ENCODE measurements around the gene RPL27A.

The RPL27A gene

DNA sequence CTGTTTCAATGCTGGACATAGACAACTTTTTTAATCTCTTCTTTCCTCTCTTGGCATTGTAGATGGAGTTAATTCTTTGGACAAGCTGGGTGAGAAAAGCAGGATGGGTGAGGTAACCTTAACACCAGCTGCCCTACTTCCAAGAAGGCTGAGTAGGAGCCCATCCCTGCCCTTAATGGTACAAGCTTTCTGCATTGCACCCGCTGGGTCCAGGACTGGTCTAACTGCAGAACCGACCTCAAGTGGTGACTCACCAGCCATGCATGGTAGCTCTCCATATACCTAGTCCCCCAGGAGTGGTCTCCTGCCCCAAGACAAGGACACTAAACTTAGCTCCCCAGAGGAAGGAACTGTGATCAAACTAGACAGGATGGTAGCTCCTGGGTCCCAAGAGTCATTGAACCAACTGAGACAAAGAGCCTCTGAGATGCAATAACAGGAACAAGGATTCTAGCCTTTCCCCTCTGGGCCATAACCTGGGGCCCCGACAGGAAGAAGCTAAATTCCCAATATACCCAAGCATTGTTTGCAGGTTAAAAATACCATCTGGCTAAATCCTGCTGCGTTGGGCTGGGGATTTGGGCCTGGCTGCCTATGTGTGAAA lies 32.1 kb downstream of the RPL27A start:
- no peak overlapping the region for H3K4me3 ChIP-seq (ENCODE audit: low read depth, low read length)
- TF ChIP-seq, protein P1, sequence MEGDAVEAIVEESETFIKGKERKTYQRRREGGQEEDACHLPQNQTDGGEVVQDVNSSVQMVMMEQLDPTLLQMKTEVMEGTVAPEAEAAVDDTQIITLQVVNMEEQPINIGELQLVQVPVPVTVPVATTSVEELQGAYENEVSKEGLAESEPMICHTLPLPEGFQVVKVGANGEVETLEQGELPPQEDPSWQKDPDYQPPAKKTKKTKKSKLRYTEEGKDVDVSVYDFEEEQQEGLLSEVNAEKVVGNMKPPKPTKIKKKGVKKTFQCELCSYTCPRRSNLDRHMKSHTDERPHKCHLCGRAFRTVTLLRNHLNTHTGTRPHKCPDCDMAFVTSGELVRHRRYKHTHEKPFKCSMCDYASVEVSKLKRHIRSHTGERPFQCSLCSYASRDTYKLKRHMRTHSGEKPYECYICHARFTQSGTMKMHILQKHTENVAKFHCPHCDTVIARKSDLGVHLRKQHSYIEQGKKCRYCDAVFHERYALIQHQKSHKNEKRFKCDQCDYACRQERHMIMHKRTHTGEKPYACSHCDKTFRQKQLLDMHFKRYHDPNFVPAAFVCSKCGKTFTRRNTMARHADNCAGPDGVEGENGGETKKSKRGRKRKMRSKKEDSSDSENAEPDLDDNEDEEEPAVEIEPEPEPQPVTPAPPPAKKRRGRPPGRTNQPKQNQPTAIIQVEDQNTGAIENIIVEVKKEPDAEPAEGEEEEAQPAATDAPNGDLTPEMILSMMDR (IDR thresholded peaks at IDR 0.05; ENCODE audit: borderline replicate concordance, insufficient read depth, low read depth, low read length): no peak

DNA sequence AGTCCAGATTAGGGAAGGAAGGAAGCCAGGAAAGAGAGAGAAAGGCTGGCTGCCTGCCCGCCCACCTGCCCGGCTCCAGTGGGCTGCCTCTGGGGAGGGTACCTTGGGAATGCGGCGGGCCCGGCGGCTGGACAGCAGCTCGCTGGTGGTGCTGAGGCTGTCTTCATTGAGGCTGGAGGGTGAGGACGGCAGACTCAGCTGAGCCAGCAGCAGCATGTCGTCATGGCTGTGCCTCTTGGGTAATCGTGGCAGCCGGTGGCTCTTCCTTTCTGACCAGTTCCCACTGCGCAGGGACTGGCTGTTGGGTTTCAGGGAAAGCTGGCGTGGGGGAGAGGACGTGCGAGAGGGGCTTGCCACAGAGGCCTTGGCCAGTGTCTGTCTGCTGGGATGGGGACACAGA lies 32.9 kb downstream of the RPL27A start:
- H3K4me3 ChIP-seq (ENCODE audit: low read depth, low read length): no peak overlapping the region
- TF ChIP-seq, protein P1 (IDR thresholded peaks at IDR 0.05; ENCODE audit: borderline replicate concordance, insufficient read depth, low read depth, low read length): no peak

DNA sequence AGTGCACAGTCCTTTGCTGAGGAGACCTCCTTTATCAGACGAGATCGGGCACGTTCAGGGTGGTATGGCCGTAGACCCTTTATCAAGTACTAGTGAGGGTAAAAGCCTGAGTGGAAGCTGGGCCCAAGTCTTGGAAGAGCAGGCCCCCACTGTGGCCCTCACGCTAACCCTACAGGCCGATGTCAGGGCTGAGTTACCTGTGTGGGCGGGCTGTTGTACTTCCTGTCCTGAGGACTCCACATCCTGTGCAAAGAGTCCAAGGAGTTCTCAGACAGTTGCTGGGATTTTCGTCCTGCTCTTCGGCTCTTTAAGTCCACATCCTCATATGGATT lies 34.9 kb downstream of the RPL27A start:
- no peak overlapping the region for H3K4me3 ChIP-seq (ENCODE audit: low read depth, low read length)
- TF ChIP-seq, protein P1 (IDR thresholded peaks at IDR 0.05; ENCODE audit: borderline replicate concordance, insufficient read depth, low read depth, low read length): no peak

DNA sequence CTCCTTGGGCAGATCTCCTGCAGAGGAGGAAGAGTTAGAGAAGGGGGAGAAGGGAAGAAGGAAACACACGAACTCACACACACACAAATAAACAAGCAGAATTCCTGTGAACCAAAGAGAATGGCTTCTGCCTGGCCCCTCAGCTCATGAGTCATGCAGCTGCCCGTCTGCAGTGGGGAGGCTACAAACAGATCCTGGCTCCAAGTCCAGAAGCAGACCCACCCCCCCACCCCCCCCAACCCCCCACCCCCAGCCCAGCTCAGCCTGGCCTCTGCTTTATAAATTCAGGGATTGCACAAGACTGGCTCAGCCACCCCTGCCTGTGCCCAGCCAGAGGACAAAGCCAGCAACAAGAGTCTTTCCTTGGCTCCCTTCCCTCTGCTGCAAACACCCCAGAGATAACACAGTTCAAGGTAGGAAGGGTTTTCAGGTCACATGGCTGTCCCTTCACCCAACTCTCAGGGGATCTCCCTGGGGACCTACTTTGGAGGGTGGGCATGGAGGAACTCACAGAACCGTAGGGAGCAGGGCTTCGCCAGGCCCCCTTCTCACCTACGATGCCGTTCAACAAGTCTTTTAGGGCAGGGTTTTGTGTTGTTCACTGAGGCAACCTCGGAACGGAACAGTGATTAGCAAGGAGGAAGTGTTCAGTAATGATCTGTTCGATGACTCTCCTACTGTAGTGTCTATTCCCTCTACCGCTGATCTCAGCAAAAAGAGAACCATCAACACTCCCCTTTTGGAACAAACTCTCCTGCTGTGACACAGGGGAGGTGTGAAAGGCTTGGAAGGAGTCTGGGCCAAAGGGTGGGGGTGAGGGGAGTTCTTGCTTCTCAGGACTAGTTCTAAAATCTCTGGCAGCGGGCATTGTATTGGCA lies 35.5 kb downstream of the RPL27A start:
- no peak overlapping the region for H3K4me3 ChIP-seq (ENCODE audit: low read depth, low read length)

DNA sequence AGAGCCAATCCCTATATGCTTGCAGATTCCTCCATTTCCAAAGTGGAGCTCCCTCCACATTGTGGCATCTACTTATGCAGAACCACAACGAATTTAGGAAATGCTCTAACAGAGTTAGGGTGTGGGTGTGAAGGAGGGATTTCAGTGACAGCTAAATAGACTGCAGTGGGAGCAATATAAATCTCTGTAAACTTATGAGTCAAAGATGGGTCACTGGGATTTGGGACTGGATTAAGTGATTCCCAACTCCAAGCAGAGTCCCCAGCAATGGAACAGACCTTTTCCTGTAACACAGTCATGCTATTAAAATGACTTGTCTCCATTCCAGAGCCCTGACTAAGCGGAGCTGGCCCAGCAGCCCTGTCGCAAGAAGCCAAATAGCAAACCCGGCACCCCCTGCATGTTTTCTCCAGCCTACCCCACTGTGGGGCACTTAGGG lies 36.6 kb downstream of the RPL27A start:
- TF ChIP-seq, protein P1 (IDR thresholded peaks at IDR 0.05; ENCODE audit: borderline replicate concordance, insufficient read depth, low read depth, low read length): no peak
- no peak overlapping the region for H3K4me3 ChIP-seq (ENCODE audit: low read depth, low read length)

More for the DNA sequence above, 35.5 kb downstream of the RPL27A start:
- TF ChIP-seq, protein P1 (IDR thresholded peaks at IDR 0.05; ENCODE audit: borderline replicate concordance, insufficient read depth, low read depth, low read length): no peak

DNA sequence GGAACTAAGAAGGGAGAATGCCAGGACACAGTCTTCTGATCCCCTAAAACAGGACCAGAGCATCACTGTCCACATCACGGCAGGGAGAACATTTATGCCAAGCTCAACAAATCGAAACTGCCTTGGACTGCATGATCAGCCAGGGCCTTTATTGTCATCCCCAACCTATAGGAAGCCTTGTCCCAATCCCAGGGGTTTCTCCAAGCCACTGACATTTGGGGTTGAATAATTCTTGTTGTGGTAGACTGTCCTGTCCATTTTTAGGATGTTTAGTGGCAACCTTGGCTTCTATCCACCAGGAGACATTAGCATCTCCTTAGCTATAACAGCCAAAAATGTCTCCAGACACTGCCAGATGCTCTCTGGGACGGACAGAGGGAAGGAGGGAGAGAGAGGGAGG lies 37.1 kb downstream of the RPL27A start:
- TF ChIP-seq, protein P1 (IDR thresholded peaks at IDR 0.05; ENCODE audit: borderline replicate concordance, insufficient read depth, low read depth, low read length): no peak
- H3K4me3 ChIP-seq (ENCODE audit: low read depth, low read length): no peak overlapping the region

DNA sequence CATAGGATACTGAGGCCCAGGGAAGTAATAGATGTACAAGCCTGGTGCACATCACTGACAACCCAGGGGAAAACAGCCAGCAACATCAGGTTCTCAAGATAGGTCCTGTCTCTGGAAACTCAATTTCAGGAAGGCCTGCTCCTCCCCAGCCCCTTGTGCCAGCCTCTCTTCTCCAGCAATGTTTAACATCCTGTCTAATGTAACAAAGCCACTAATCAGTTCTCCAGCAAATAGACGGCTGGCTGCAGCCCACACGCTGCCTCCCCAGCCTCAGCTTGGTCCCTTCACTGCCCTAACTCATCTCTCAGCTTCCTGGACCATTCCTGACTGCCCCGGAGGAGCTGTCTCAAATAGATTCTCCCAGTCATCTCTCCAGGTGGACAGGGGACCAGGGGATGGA lies 37.8 kb downstream of the RPL27A start:
- H3K4me3 ChIP-seq (ENCODE audit: low read depth, low read length): no peak overlapping the region
- TF ChIP-seq, protein P1 (IDR thresholded peaks at IDR 0.05; ENCODE audit: borderline replicate concordance, insufficient read depth, low read depth, low read length): no peak
